MM.1S (cell line): ENCODE data around the gene FAM114A1.

ENCODE experiments used
- CTCF ChIP-seq: fragments of 300-600 bp; sonication (generic); IDR thresholded peaks from 2 replicates; pipeline ENCODE4 v1.5.1; 2016; ENCODE audit warnings: antibody characterized with exemption, low read length, mixed read lengths
- EZH2 ChIP-seq: fragments of 300-600 bp; sonication (generic); optimal IDR thresholded peaks from 2 replicates; pipeline ENCODE3; 2017; ENCODE audit warnings: low read depth, mild to moderate bottlenecking, antibody characterized with exemption, low read length, mixed read lengths
- EZH2phosphoT487 ChIP-seq: fragments of 300-600 bp; sonication (generic); IDR thresholded peaks from 2 replicates; pipeline ENCODE4 v1.6.1; 2018; ENCODE audit warnings: antibody characterized with exemption, low read length

DNA sequence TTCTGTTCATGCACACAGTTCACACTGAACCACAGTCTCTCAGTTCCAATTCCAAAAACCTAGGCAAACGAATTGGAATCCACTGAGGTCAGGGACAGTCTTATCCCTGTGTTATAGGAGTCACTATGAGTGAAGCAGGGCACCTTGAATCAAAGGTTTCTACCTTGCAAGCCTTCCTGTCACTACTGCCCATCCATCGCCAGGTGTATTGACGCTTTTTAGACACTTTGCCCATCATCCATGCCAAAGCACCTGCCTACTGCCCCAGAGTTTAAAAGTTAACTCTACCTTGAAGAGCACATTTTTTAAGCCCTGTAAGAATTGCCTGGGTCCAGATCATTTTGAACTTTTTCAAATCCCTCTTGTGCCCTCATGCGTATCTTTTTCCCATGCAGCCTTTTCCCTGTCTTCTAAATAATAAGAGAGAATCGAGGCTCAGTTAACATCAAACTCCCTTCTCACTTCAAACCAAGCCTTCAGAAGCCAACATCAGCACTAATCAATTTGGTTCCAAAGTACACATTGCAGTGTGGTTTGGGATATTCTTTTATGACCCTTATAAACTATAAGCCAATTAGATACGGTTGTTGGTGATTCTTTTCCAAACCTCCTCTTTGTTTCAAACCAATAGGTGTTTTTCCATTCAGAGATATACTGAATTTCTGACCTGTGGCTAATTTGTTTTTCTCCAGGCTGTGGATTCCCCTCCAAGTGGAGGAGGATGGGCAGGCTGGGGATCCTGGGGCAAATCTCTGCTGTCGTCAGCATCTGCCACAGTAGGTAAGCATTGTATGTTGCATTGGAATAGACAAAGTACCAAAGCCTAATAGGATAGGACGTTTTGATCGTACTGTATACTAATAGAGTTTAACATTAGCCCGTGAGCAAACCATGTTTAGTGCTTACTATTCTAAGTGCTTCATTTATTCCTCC lies 23.7 kb downstream of the FAM114A1 start:
- TF ChIP-seq CTCF, result no peak
- no peak for TF ChIP-seq EZH2phosphoT487
- no peak for TF ChIP-seq EZH2
